NCI-H2227 treated with DMSO at 0.1 percent for 48 hours (cell line): ENCODE measurements around the gene KRT2.

Source experiments
- DNase-seq: peaks from one replicate; lab custom pipeline; 2025; lab: John Stamatoyannopoulos, UW

Gene KRT2

GRCh38 chr12:52615208-52615868 is 36.7 kb downstream of the KRT2 start:
- no peak for DNase-seq

- no peak for DNase-seq
These were observed 37.4 kb downstream of the KRT2 start for GRCh38 chr12:52614381-52615207.

- DNase-seq: no peak
These were observed 38.5 kb downstream of the KRT2 start for GRCh38 chr12:52613384-52614030.

GRCh38 chr12:52612431-52613383 is 39.3 kb downstream of the KRT2 start:
- DNase-seq: no peak

GRCh38 chr12:52611080-52611468 is 40.9 kb downstream of the KRT2 start:
- DNase-seq: no peak

GRCh38 chr12:52608826-52609630 is 43.0 kb downstream of the KRT2 start:
- no peak for DNase-seq

GRCh38 chr12:52608161-52608560 is 43.9 kb downstream of the KRT2 start:
- DNase-seq: no peak

- DNase-seq: no peak
These were observed 44.7 kb downstream of the KRT2 start for GRCh38 chr12:52607314-52607713.

- DNase-seq: no peak
These were observed 45.3 kb downstream of the KRT2 start for GRCh38 chr12:52606581-52607218.

- DNase-seq: no peak
These were observed 45.9 kb downstream of the KRT2 start for GRCh38 chr12:52606096-52606495.

- no peak for DNase-seq
These were observed 46.5 kb downstream of the KRT2 start for GRCh38 chr12:52605542-52605941.

- no peak for DNase-seq
These were observed 47.2 kb downstream of the KRT2 start for GRCh38 chr12:52604859-52605258.

- no peak for DNase-seq
These were observed 48.7 kb downstream of the KRT2 start for GRCh38 chr12:52603314-52603713.

- DNase-seq: no peak
These were observed 49.5 kb downstream of the KRT2 start for GRCh38 chr12:52602552-52602951.

GRCh38 chr12:52601671-52602070 is 50.3 kb downstream of the KRT2 start:
- DNase-seq: no peak

GRCh38 chr12:52600941-52601481 is 51.0 kb downstream of the KRT2 start, which contains the start of gene KRT72:
Gene KRT72, minus strand, starts transcription at chr12:52601463. Its CDS starts 11 bp downstream, at chr12:52601452.
- DNase-seq: no peak

GRCh38 chr12:52600475-52600874 is 51.5 kb downstream of the KRT2 start:
- DNase-seq: no peak

- DNase-seq: no peak
These were observed 51.9 kb downstream of the KRT2 start for GRCh38 chr12:52600071-52600470.

GRCh38 chr12:52598966-52599365 is 53.0 kb downstream of the KRT2 start:
- DNase-seq: no peak
